GM04503 (cell line): ENCODE data around the gene FOXO1.
"Not testable (repeated sequence)": the region's sequence is repeated elsewhere in the genome, so short reads cannot be mapped to it uniquely, and the experiment has no call there.

Experiments used
- DNase-seq: peaks from one replicate; pipeline ENCODE4 v3.0.0-alpha.2; 2012; ENCODE audit warnings: low read depth

The FOXO1 gene

GRCh38 chr13:40665126-40666044 is 1.1 kb downstream of the FOXO1 start:
- DNase-seq, result no peak

GRCh38 chr13:40664350-40665125 is 1.9 kb downstream of the FOXO1 start:
- DNase-seq, result no peak

- not testable (repeated sequence) for DNase-seq
These were observed 2.4 kb downstream of the FOXO1 start for GRCh38 chr13:40664100-40664349.

- no peak for DNase-seq
These were observed 3.6 kb downstream of the FOXO1 start for GRCh38 chr13:40662866-40663265.

GRCh38 chr13:40661875-40662665 is 4.4 kb downstream of the FOXO1 start:
- no peak for DNase-seq

- DNase-seq, result no peak
These were observed 5.7 kb downstream of the FOXO1 start for GRCh38 chr13:40660692-40661091.

GRCh38 chr13:40660141-40660664 is 6.2 kb downstream of the FOXO1 start:
- DNase-seq, result no peak

GRCh38 chr13:40657951-40658350 is 8.5 kb downstream of the FOXO1 start:
- DNase-seq, result no peak

GRCh38 chr13:40657307-40657706 is 9.1 kb downstream of the FOXO1 start:
- no peak for DNase-seq

- DNase-seq, result no peak
These were observed 10.1 kb downstream of the FOXO1 start for GRCh38 chr13:40656358-40656757.

- DNase-seq, result no peak
These were observed 12.7 kb downstream of the FOXO1 start for GRCh38 chr13:40653527-40654318.

GRCh38 chr13:40652588-40652940 is 13.9 kb downstream of the FOXO1 start:
- DNase-seq, result no peak

GRCh38 chr13:40651866-40652587 is 14.4 kb downstream of the FOXO1 start:
- DNase-seq, result no peak

- DNase-seq, result no peak
These were observed 17.6 kb downstream of the FOXO1 start for GRCh38 chr13:40648841-40649240.

GRCh38 chr13:40648040-40648439 is 18.4 kb downstream of the FOXO1 start:
- no peak for DNase-seq

GRCh38 chr13:40644838-40645604 is 21.4 kb downstream of the FOXO1 start:
- DNase-seq, result no peak

- DNase-seq, result no peak
These were observed 25.5 kb downstream of the FOXO1 start for GRCh38 chr13:40640845-40641458.

- DNase-seq, result no peak
These were observed 26.2 kb downstream of the FOXO1 start for GRCh38 chr13:40640202-40640601.

- no peak for DNase-seq
These were observed 27.2 kb downstream of the FOXO1 start for GRCh38 chr13:40639221-40639681.

- DNase-seq, result no peak
These were observed 28.8 kb downstream of the FOXO1 start for GRCh38 chr13:40637643-40638042.
